SH-SY5Y (cell line): ENCODE data around the gene MYH13.

Source experiments
- GATA2 ChIP-seq: IDR thresholded peaks from 2 replicates; pipeline ENCODE4 v1.6.1; 2011; ENCODE audit warnings: mild to moderate bottlenecking, low read depth, low read length
- GATA3 ChIP-seq: IDR thresholded peaks from 2 replicates; pipeline ENCODE4 v1.6.1; 2011; ENCODE audit warnings: low read depth, mild to moderate bottlenecking, low read length, moderate library complexity

The MYH13 gene

GRCh38 chr17:10372906-10373305 lies at the start of gene MYH13:
TSS of gene MYH13 (minus strand) at chr17:10373006. CDS start at chr17:10364530, 8,476 bp downstream.
- TF ChIP-seq GATA3: no peak
- no peak for TF ChIP-seq GATA2

GRCh38 chr17:10421900-10422542 lies 49.2 kb upstream of the MYH13 start, which contains the start of gene MYH8:
TSS of gene MYH8 (minus strand) at chr17:10421950. CDS start at chr17:10420227, 1,723 bp downstream.
- TF ChIP-seq GATA2 (no peak), GATA3 (no peak)

- TF ChIP-seq GATA3 (no peak), GATA2 (no peak)
These were observed 48.4 kb upstream of the MYH13 start for GRCh38 chr17:10421211-10421610.

GRCh38 chr17:10420811-10421210 lies 48.0 kb upstream of the MYH13 start:
- TF ChIP-seq GATA2 (no peak), GATA3 (no peak)

- TF ChIP-seq GATA2 (no peak), GATA3 (no peak)
These were observed 44.6 kb upstream of the MYH13 start for GRCh38 chr17:10417431-10417830.

- no peak for TF ChIP-seq GATA2
- no peak for TF ChIP-seq GATA3
These were observed 42.4 kb upstream of the MYH13 start for GRCh38 chr17:10415161-10415560.

GRCh38 chr17:10403589-10403988 lies 30.8 kb upstream of the MYH13 start:
- no peak for TF ChIP-seq GATA3

GRCh38 chr17:10398352-10398751 lies 25.5 kb upstream of the MYH13 start:
- TF ChIP-seq GATA3 (no peak), GATA2 (no peak)

- TF ChIP-seq GATA2 (no peak), GATA3 (no peak)
These were observed 23.8 kb upstream of the MYH13 start for GRCh38 chr17:10396524-10397163.

GRCh38 chr17:10394201-10394887 lies 21.5 kb upstream of the MYH13 start:
- TF ChIP-seq GATA3: no peak
- no peak for TF ChIP-seq GATA2

GRCh38 chr17:10392880-10393279 lies 20.1 kb upstream of the MYH13 start:
- TF ChIP-seq GATA3: no peak
- TF ChIP-seq GATA2: no peak

- TF ChIP-seq GATA3 (no peak), GATA2 (no peak)
These were observed 13.1 kb upstream of the MYH13 start for GRCh38 chr17:10385871-10386270.

GRCh38 chr17:10384175-10384574 lies 11.4 kb upstream of the MYH13 start:
- TF ChIP-seq GATA2: no peak
- no peak for TF ChIP-seq GATA3

- no peak for TF ChIP-seq GATA2
- no peak for TF ChIP-seq GATA3
These were observed 8.0 kb upstream of the MYH13 start for GRCh38 chr17:10380631-10381408.

GRCh38 chr17:10370016-10370608 lies 2.7 kb downstream of the MYH13 start:
- TF ChIP-seq GATA2: no peak
